Umbilical cord (tissue), 2 donors: ENCODE data around the gene PTPRD. TPM values are rescaled to one million over a fixed set of nuclear protein-coding genes. Genes with fewer than 3 reads are reported as not detected.

Experiments used
- DNase-seq: peaks from one replicate; pipeline ENCODE4 v3.0.0-alpha.2; 2015; ENCODE audit warnings: low spot score
- total RNA-seq: library from RNA; depleted of rRNA; stranded (reverse); fragments of >200 nt; gene quantifications from one replicate; pipeline ENCODE4 v1.2.3, GENCODE V29; 2014; ENCODE audit warnings: low replicate concordance; ENCODE audit not compliant: insufficient read depth

PTPRD gene
- total RNA-seq, 1 donor from 2014 or later, result 29.1 TPM

DNA sequence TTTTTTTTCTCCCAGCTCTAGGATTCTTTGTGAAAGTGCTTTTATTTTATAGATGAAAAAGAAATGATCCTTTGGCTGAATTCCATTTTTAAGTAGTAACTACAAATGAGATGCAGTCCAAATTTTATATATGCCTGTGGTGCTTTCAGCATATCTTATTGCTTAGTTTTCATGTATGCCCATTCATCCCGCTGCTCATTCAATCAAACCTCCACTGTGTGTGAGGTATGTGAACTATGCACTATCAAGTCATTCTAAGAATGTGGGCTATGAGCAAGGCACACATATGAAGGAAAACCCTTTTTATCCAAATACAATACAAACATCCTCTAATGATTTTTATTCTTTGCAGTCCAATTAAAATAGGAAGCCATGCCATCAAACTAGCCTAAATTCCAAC, 1744.2 kb downstream of the PTPRD start:
- no peak for DNase-seq

DNA sequence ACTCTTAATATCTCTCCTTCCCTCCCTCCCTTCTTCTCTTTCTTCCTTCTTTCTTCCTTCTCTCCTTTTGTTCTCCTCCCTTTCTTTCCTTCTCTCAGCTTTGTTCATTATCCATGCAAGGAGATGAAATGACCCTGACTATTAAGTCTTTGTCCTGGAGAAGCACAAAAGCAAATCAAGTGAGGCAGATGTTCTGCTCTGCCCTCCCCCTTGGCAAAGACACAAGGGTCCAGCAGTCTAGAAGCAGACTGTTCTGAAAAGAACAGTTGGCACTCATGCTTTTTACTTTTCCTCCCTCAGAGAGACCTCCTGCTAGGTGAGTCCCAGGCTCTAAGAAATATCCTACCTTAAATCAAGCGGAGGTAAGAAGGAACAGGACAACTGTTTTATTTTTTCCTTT, 1745.7 kb downstream of the PTPRD start:
- no peak for DNase-seq

DNA sequence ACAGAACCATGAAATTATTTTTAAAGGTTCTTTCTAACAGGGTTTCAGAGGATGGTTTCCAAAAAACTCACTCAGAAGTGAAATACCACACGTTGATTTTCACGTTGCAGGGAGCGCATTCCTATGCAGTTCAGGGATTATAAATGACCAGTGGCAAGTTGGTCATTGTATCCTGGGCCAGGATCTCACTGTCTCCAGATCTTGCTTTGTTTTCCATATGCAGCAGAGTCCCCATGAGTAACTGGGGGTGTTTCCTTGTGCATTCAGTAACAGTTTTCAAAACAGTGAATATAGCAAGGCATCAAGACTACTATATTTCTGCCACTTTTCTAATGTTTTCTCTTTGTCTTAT, 1748.3 kb downstream of the PTPRD start:
- DNase-seq, result no peak

DNA sequence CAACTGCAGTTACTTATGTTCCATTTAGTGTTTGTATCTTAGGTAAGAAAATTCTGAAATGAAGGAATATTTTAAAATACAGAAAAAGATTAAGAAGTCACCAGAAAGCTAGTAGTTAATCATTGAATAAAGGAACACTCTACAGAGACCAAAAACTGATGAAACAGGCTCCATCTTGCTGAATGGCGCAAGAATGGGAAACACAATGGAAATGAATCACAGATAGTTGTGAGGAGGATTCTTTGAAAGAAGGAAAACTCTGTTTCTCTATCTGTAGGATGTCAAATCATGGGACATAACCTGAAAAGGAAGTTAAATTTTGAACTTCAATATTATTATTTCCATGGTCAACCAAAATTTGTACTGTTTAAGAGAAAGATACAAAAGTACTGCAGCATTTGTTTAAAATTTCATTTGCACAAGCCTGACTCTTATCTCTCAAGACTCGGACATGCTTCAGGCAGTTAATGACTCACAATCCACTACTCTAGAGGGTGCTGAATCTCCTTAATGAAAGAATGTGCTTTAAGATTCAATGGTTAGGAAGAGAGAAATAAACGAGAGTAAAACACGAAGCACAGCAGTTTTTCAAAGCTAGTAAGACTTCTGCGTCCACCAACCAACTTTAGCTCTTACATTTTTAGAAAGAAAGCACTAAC, 1748.8 kb downstream of the PTPRD start:
- DNase-seq, result peak; percentile 25

DNA sequence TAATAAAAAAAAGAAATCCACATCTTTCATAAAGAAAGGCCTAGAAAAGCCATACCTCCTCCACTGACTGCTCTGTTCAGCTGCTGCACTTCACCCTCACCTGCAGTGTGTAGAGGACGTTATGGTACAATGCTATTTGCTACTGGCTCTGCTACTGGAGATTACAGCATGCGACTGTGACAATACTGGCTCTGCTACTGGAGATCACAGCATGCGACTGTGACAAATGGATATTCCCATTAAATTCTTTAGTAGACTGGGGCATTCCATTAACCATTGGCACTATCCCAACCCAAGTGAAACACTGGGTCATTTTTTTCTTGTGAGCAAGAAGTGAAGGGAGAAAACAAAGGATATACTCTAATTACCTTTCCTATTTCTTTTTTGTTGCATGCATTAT, 1749.7 kb downstream of the PTPRD start:
- no peak for DNase-seq

DNA sequence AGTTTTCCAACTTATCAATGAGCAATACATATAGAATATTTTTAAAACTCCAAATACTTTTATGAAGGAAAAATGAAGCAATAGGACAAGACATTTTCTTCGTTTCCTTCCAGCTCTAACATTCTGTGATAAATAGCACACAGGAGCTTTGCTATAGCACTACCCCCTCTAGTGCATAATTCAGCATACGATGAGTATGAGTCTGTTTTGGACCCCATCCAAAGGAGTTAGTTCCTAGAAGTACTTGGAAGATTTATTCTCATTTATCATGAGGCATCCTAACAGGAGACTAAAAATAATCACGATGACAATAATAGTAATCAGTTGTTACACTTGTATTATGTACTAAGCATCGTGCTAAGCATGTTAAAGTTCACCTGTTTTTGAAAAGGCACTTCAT, 1751.9 kb downstream of the PTPRD start:
- DNase-seq, result peak; percentile 64

DNA sequence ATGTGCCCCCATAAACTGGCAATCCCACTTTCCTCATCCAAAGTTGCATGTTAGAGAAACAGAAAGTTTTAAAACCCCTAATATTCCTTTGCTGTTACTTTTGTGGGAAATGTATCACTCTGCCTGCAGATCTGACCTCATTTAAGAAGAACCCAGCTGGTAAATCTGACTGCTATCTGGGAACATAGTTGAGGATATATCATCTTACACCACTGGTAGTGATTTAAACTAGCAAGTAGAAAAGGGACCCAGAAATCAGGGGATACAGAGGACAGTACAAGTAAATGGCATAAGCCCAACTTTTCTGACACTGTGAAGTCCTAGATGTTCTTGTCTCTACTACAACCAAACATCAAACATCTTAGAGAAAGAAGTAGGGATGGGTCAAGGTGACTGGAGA, 1752.7 kb downstream of the PTPRD start:
- DNase-seq, result peak; percentile 51

DNA sequence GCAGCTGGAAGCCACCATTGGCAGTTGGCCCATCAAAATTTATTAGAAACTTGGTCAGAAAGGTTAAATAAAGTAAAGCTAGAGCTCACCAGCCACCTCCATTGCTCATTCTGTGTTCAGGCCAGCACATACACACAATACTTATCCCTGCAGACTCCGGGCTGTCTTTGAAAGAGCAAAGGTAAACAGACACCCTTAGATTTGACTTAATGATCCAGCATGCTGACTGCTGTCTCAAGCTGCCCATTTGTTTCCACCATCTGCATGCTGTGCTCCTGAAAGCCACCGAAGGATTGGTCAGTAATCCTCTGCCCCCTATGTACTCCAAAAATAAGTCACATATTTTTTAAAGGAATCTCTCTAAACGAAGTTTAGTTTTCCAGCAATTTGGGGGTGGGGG, 1753.4 kb downstream of the PTPRD start:
- DNase-seq, result no peak

DNA sequence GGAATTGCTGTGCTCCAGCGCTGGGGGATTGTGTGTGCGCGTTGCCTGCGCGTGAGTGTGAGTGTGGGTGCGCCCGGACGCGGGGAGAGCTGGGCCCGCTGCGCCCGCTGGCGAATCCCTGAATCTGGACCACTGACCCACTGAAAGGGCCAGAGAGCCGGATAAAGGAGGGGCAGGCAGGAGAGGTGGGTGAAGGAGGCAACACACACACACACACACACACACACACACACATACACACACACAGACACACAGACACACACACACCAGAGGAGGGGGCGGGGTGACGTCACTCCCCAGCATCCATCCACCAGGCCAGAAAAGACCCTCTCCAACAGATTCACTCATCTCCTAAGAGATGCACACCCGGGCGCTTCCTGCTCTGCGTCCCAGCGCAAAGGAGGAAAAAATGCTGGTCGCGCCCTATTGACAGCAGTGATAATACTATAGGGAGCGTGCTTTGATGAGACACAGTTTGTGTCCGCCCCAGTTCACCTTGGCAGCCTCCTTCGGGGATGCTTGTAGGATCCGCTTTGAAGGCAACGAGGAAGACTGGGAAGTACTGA, 1754.1 kb downstream of the PTPRD start:
- peak; percentile 29 for DNase-seq

DNA sequence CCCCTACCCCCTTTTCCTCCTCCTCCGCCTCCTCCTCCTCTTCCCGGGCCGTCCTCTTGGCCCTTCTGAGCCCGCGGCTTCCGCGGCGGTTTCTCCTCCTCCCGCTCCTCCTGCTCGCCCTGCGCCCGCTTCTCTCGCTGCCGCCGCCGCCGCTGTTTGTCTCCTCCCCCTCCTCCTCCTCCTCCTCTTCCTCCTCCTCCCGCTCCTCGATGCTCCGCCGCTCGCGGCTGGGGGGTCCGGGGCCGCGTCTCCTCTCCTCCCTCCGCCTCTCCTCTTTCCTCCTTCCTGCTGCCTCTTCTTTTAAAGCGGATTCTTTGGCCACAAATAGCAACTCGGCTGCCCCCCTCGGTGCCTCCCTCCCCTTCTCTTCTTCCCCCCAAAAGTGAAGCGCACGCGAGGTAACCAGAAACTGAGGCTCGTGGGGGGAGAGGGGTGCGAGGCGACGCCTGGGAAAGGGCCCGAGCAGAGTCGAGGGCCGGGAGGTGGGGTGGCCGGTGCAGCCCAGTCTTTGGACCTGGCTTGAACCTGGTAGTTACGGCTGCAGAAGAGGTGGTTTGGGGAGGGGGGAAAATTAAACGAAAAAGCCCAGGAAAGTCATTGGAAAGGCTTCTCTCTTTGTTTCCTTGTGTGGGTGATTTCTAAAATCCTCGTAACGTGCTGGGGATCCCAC, 1754.7 kb downstream of the PTPRD start:
- peak; percentile 93 for DNase-seq

DNA sequence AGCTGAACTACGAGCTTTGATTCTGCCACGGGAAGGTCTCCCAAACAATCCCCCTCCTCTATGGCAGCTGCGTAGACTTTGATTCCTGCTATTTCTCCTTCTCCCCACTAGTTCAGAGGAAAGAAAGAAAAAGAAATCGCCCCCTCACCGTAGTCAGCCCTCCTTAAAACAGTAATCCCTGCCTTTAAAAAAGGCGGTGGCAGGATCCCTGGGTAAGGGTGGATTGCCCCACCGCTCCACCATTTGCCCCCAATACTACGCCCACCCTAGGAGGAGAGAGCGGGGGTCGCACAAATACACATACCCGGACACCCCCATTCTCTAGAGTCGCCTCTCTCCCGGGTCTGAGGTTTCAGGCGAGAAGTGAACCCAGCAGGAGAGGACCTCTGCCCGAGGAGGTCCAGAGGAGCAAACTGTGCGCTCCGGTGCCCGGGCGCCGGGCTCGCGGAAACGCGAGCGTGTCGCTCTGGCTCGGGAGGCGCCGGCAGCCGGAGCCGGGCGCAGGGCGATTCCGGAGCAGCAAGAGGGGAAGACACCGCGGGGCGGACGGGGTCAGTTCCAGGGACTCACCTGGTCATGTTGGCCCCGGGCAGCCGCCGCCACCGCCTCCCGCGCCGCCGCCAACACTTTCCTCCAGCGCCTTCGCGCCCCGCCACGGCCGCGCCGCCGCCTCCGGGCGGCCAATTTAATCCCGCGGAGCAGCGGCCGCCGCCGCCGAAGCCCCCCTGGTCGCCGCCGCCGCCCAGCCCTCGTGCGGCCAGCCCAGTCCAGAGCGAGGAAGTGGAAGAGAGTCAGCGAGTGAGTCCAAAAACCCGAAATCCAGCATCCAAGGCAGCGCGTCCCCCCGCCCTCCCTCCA, 1755.5 kb downstream of the PTPRD start:
- DNase-seq, result peak; percentile 42

DNA sequence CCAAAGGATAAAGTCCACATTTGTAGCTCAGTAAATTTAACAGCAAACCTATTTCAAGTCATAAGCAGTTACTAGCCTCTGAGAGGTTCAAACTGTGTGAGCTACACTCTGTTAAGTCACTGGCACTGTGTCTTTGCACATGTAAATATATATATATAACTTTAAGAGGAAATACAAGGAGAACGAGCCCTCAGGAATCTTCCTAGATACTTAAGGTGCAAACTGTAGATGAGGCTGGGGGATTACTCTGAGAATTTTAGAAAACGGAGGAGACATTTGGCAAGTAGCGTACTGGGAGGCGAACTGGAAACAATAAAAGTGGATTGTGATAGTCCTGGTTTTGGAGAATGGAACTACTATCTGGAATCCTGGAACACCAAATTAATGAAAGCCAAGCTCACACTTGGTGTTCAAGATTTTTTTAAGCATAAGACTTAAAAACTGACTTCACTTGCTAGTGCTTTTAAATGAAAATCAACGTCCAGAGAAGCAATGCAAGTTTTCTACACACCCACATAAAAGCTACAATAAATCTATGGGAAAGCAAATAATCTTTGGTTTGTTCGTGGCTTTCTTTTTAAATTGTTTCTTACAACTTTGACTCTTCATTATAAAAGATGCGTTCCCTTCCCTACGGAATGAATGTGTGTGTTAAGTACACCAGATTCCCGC, 1756.3 kb downstream of the PTPRD start:
- peak; percentile 25 for DNase-seq

DNA sequence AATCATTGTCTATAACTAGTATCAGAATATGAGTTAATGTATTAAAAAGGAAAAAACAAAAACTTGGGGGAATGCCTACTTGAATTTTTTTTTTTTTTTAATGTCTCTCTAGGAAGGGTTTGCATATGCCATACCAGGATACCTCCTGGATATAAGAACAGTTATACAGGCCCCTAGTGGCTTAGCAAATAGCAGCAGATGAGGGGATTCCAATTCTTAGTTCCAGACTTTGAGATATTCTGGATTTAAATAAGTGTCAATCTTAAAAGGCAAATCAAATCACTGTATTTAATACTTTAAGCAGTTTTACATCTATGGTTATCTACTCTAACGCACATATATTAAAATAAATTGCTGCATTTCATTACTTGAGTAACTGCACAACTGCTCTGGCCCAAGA, 1757.8 kb downstream of the PTPRD start:
- peak; percentile 63 for DNase-seq

DNA sequence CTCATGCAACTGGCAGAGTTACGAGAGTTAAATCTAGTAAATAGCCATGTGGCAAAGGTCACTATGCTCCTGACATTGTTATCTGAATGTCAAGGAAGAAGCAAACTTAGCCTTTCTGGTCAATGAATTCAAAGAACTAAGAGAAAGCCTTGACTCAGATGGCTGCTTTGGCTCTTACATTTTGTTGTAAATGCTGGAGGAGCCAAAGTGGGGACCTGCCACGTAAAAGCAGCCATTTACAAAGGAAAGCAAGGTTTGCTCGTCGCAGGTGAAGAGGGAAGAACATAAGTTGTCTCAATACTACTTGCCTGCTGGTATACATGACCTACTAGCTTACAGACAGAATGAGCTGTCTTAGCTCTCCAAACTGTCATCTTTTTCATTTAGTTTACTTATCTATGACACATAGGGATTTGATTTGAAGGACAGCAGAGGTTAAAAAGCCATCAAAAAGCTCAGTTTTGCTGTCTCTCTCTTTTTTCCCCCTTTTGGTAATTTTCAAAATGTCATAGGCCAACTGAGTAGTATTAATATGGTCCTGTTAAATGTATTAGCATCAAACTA, 1760.4 kb downstream of the PTPRD start:
- no peak for DNase-seq

DNA sequence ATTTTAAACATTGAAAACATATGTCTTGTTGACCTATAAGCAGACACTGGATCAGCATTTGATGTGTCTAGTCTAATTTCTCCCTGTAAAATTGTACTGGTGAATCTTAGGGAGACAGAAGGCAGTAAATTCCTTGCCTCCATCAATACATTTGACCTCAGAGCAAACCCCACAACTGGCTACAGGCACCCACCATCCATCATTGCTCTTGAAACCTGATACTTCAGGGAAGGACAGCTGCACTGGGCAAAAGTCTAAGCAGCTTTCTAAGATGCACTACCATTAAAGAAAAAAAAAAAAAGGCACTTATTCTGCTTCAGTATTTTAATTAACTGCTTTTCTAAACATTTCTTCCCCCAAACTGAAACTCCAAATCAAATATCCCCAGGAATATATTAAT, 1761.9 kb downstream of the PTPRD start:
- no peak for DNase-seq

DNA sequence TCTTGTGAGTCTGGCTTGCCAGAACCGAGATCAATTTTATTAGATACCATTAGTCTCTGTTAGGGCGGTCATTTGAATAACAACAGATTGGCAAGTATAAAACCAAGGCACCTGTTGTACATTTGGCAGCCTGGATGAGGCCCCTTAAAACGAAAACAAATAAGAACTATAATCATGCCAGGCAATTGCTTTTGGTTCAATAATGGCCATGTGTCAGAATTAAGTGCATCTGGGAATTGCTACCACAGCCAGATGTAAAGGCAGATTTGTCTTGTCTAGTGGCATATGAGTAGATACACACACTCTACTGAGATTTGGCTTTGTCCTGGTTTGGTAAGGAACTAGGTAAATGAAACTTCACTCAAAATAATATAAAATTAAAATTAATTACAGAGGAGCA, 1767.0 kb downstream of the PTPRD start:
- no peak for DNase-seq

DNA sequence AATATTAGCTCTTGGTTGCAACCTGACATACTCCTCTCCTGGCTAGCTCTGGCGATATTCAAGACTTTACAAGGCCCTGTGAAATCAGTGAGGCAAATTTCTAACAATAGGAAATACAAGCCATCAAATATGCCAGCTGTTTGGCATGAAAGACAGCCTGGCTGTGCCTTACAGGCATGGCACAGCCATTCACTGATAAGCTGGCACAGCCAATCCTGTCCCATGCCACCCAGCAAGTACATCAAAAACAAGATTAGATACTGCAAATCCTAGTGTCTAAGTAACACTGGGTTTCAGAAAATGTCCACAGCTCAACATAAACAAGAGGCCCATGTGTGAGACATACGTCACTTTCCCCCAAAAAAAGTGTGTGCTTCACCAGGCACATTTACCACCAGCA, 1767.4 kb downstream of the PTPRD start:
- no peak for DNase-seq

DNA sequence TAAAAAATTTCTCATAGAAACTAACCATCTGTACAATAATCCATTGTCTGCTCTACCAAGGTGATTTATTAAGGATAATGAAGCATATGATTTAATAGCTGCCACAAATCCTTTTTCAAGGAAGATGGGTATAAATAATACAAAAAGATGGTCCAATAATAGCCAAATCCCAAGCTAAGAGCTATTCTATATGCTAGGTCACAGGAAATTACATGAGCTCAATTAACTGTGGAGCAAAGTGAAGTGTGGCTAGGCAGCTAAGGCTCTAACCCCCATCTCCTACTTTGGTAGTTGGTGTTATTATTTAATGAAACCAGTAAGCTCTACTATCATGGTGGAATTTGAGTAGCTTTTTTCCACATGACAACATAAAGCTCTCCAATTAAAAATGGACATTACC, 1768.3 kb downstream of the PTPRD start:
- DNase-seq, result no peak

DNA sequence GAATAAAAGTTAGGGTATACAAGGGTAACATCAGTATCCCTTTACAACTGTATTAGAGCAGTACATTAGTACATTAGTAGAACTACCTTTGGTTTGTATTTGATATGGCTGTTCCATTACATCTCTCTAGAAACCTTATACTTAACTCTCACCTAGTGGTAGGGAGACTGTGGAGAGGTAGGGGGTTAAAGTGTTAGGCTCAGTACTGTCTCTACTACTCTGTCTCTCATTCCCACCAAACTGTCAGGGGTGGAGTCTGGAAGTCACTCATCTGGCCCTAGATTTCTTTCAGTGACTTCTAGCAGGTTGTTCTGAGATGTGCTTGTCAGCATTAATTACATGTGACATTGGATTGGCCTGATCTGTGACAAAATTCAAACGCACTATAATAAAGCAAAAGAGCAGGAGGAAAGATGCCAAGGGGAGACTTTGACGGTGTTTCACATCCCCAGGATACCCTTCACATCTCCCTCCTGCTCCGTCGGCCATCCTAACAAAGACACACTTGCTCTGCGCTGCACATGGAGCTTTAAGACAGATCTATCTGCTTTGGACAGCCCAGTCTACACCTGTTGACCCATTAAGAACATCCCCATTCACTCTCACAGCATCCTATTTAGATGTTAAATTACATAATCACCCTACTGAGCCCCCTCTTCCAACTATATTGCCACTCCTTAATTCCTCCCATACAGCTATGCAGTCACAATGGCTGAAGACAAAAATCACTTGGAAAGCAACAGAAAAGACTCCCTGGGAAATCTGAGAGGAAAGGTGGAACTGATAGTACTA, 1770.2 kb downstream of the PTPRD start:
- DNase-seq, result no peak

DNA sequence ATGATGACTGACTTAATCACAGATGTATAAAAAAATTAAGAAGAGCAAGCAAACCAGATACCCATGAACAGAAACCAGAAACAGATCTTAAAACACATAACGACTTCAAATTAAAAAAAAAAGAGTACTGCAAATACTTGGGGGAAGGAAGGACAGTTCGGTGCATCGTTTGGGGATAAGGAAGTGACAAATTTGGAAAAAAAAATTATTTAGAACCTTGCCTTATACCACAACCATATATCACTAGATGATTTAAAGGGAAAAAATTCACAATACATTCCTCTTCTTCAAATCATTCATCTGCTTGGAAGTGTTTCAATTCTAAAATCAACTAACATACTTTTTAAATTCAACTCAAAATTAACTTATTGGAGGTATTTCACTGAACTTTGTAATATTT, 1774.7 kb downstream of the PTPRD start:
- DNase-seq, result no peak

DNA sequence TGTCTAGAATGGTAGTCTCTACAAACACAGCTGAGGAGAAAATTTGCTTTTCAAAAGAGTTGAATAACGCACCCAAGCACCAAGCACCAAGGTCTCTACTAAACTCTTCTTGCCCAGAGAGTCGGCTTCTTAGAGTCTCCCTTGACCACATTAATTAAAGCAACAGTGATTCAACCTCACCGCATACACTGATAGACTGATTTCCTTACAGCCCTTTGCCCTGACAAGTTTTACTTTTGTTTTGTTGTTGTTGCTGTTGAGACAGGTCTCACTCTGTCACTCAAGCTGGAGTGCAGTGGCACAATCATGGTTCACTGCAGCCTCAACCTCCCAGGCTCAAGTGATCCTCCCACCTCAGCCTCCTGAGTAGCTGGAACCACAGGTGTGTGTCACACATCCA, 1777.5 kb downstream of the PTPRD start:
- no peak for DNase-seq
